Skin of body (tissue), 3 donors: ENCODE measurements around the gene RAI1. TPM values are rescaled to one million over a fixed set of nuclear protein-coding genes. Genes with fewer than 3 reads are reported as not detected.

ENCODE experiments used
- DNase-seq: peaks from one replicate; lab custom pipeline; 2025; lab: John Stamatoyannopoulos, UW
- small RNA-seq: library from RNA; depleted of rRNA; stranded (forward); fragments of <200 nt; gene quantifications from one replicate; pipeline ENCODE3, GENCODE V24; 2014; ENCODE audit warnings: low replicate concordance
- total RNA-seq: library from RNA; depleted of rRNA; stranded (reverse); fragments of >200 nt; gene quantifications from one replicate; pipeline ENCODE4 v1.2.3, GENCODE V29; 2014

The RAI1 gene
- total RNA-seq, 1 donor from 2014 or later, result 11.4 TPM

DNA sequence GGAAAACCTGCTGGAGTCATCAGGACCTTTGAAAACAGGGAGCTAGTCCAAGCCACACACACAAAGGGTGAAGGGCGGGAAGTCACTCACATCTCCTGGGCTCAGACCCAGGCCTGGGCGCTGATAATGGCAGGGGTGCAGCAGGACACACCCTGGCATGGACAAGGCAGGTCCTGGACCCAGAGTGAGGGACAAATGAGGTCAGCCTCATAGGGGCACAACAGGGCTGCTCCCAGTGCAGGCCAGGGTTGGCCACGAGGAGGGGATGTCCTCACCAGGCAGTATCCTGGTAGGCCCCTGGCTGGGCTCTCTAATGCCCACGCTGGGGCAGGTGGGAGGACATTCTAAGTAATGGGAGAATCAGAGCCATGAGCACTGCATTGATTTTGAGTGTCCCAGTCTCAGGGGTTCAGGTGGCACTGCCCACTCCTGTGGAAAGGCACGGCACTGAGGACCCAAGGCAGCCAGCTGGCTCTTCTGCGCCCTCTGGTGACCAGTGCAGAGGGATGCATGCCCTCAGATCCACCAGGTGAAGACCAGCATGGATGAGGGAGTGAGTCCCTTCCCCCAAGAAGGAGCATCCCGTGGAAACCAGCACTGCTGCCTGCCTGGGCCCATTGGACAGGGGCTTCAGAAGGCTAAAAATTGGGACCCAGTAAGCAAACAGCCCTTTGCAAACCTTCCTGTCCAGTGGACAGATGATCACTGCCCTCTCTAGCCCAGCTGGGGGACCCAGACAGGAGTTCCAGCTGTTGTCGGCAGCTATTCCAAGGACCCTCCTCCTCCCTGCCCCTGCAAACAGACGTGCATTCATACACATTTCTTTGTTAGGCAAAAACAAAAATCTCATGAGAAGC is 178.9 kb downstream of the RAI1 start:
- DNase-seq, result no peak

DNA sequence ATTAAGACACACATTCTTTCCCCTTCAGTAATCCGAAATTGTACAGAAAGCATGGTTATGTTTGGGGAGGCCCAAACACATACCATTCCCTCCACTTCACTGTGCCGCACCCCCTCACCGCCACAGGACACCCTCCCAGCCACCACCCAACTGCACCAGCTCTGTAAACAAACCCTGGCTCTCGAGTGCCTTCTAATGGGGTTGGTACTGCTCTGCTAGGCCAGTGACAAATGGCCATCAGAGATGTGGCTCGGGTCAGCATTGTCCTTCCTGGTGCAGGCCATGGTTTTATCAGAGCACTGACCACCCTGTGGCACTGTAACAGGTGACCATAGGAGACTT is 179.5 kb downstream of the RAI1 start:
- DNase-seq, result no peak

Small RNA genes within 50 kb of the gene (small RNA-seq; reads per million reads assigned to genes)
- 2.6 reads per million, percentile 87 among the genes with 10 or more reads in this experiment for gene MIR33B
- 0.09 reads per million for gene MIR6777
- not detected for gene RF02177
- not detected for gene RF02178

Other genes with a start within 250 kb of the RAI1 start
- gene MED9, start 204.5 kb upstream of the RAI1 start, total RNA-seq, result 12.2 TPM
- 14.8 TPM for gene RASD1, start 185.1 kb upstream of the RAI1 start, total RNA-seq
- 18.8 TPM for gene PEMT, start 89.8 kb upstream of the RAI1 start, total RNA-seq
- 89.3 TPM for gene SREBF1, start 155.5 kb downstream of the RAI1 start, total RNA-seq